Subcutaneous adipose tissue (tissue), 4 donors: ENCODE data around the gene HCFC1. TPM values are rescaled to one million over a fixed set of nuclear protein-coding genes. Genes with fewer than 3 reads are reported as not detected.

Experiments
- CTCF ChIP-seq: fragments of 450-650 bp; IDR thresholded peaks from one replicate; pipeline ENCODE4 v1.5.1; 2016; ENCODE audit warnings: low read depth, mild to moderate bottlenecking, control low read depth, antibody characterized with exemption, moderate library complexity
- total RNA-seq, 4 donors: library from RNA; depleted of rRNA; stranded (reverse); fragments of >200 nt; gene quantifications; one replicate each; pipeline ENCODE4 v1.1.0, GENCODE V29; 2016

HCFC1 gene
- total RNA-seq, 4 donors from 2014 or later, result 17.7 to 33.9 (median 21.2) TPM

- TF ChIP-seq CTCF, result no peak
These were observed 1.7 kb downstream of the HCFC1 start for GRCh38 chrX:153969904-153970356.

GRCh38 chrX:153969125-153969903 lies 2.3 kb downstream of the HCFC1 start:
- TF ChIP-seq CTCF, result no peak

- TF ChIP-seq CTCF, result no peak
These were observed 2.9 kb downstream of the HCFC1 start for GRCh38 chrX:153968754-153969124.

GRCh38 chrX:153968255-153968654 lies 3.4 kb downstream of the HCFC1 start:
- TF ChIP-seq CTCF, result no peak

GRCh38 chrX:153967536-153968224 lies 3.9 kb downstream of the HCFC1 start:
- TF ChIP-seq CTCF, result no peak

- TF ChIP-seq CTCF, result no peak
These were observed 4.6 kb downstream of the HCFC1 start for GRCh38 chrX:153966841-153967535.

- TF ChIP-seq CTCF, result no peak
These were observed 5.3 kb downstream of the HCFC1 start for GRCh38 chrX:153966283-153966688.
